ENCODE measurements around the gene LINC00237.

GRCh38 chr20:21049305-21049828, 56.8 kb downstream of the LINC00237 start:
- TF ChIP-seq POLR2A (IDR thresholded peaks at IDR 0.05) (no peak), POLR2AphosphoS5 (IDR thresholded peaks at IDR 0.05) (no peak)

All from sigmoid colon (tissue), 4 donors.